CD4-positive, alpha-beta T cell (primary cell): Measurements from ENCODE around the gene NCAPD2. TPM values are rescaled to one million over a fixed set of nuclear protein-coding genes. Genes with fewer than 3 reads are reported as not detected.
"Not testable (repeated sequence)": the region's sequence is repeated elsewhere in the genome, so short reads cannot be mapped to it uniquely, and the experiment has no call there.

Experiments used
- ATAC-seq: fragments of 200-7000 bp; cut with Tn5 transposase; one replicate; pipeline ENCODE4 v1.10.0; 2022; ENCODE audit warnings: mild to moderate bottlenecking; ENCODE audit not compliant: poor library complexity
- CTCF ChIA-PET: fragments of 350-600 bp; sonication (Branson Sonifier 250); formaldehyde crosslinking; loops from one replicate; lab custom pipeline; 2021; ENCODE audit warnings: antibody characterized with exemption, inconsistent platforms; lab: Charles Lee
- POLR2A ChIA-PET: fragments of 350-600 bp; sonication (Branson Sonifier 250); formaldehyde crosslinking; loops from one replicate; lab custom pipeline; 2021; ENCODE audit warnings: antibody characterized with exemption, inconsistent platforms; lab: Charles Lee
- DNase-seq, 14 experiments: peaks; one replicate each; pipeline ENCODE4 v3.0.0-alpha.2; 2013 to 2020; ENCODE audit warnings: mixed read lengths in 2 of 14
- H3K27ac ChIP-seq, 2 donors: one replicate each; pipeline versions ENCODE4 v1.5.1 to v1.7.0; 2013; ENCODE audit warnings: low read length in 2 of 2, low read depth in 1 of 2, mild to moderate bottlenecking in 1 of 2
- H3K27me3 ChIP-seq, 2 experiments: 1 replicate in 1 of 2; 2 replicates in 1 of 2; pipeline versions ENCODE4 v1.6.1 to v1.7.0; 2013; ENCODE audit warnings: low read length in 2 of 2, control low read depth in 1 of 2, mild to moderate bottlenecking in 1 of 2, moderate library complexity in 1 of 2; ENCODE audit not compliant: insufficient read depth in 2 of 2, control insufficient read depth in 1 of 2
- H3K36me3 ChIP-seq: one replicate; pipeline ENCODE4 v1.6.1; 2013; ENCODE audit warnings: low read length, control low read depth; ENCODE audit not compliant: insufficient read depth
- H3K4me1 ChIP-seq: one replicate; pipeline ENCODE4 v1.6.1; 2013; ENCODE audit warnings: low read length, control low read depth; ENCODE audit not compliant: insufficient read depth
- H3K4me3 ChIP-seq: one replicate; pipeline ENCODE4 v1.5.1; 2013; ENCODE audit warnings: mild to moderate bottlenecking, low read length, moderate library complexity
- H3K9me3 ChIP-seq, 2 experiments: 1 replicate in 1 of 2; 2 replicates in 1 of 2; pipeline versions ENCODE4 v1.6.1 to v1.7.0; 2013; ENCODE audit warnings: low read length in 2 of 2, mild to moderate bottlenecking in 2 of 2, control low read depth in 1 of 2, moderate library complexity in 1 of 2; ENCODE audit not compliant: control insufficient read depth in 1 of 2, insufficient read depth in 1 of 2
- H3K27ac Mint-ChIP-seq: one replicate; pipeline ENCODE4 v1.8.0; 2020; ENCODE audit warnings: mixed read lengths
- H3K27me3 Mint-ChIP-seq: one replicate; pipeline ENCODE4 v1.8.0; 2021; ENCODE audit warnings: mixed read lengths
- H3K36me3 Mint-ChIP-seq: one replicate; pipeline ENCODE4 v1.8.0; 2021; ENCODE audit warnings: low read depth, mixed read lengths
- H3K4me1 Mint-ChIP-seq: one replicate; pipeline ENCODE4 v1.8.0; 2021; ENCODE audit warnings: low read depth, mixed read lengths
- H3K4me3 Mint-ChIP-seq: one replicate; pipeline ENCODE4 v1.8.0; 2020; ENCODE audit warnings: mild to moderate bottlenecking, mixed read lengths
- H3K9me3 Mint-ChIP-seq: one replicate; pipeline ENCODE4 v1.8.0; 2020; ENCODE audit warnings: mixed read lengths
- intact Hi-C, 2 experiments: fragments of 100-400 bp; cut with DNase I in 1 of 2; cut with micrococcal nuclease in 1 of 2; formaldehyde crosslinking; loops; one replicate each; pipeline versions ENCODE4 v1.15.1 to v1.9.0; 2023 to 2025; cut with DNase I, micrococcal nuclease
- total RNA-seq, 174 experiments: library from RNA in 2 of 174; stranded (reverse) in 2 of 174; gene quantifications; one replicate each; pipeline ENCODE4 v1.2.3 and lab custom pipeline; 2021 to 2026
- TF ChIP-seq, protein P1 (sequence below): fragments of 200-600 bp; IDR thresholded peaks from one replicate; pipeline ENCODE4 v1.8.0; 2022; ENCODE audit warnings: antibody characterized with exemption, mild to moderate bottlenecking

Gene NCAPD2
- total RNA-seq, 2 experiments from 2014 or later, result 13.7 to 14.9 TPM

DNA sequence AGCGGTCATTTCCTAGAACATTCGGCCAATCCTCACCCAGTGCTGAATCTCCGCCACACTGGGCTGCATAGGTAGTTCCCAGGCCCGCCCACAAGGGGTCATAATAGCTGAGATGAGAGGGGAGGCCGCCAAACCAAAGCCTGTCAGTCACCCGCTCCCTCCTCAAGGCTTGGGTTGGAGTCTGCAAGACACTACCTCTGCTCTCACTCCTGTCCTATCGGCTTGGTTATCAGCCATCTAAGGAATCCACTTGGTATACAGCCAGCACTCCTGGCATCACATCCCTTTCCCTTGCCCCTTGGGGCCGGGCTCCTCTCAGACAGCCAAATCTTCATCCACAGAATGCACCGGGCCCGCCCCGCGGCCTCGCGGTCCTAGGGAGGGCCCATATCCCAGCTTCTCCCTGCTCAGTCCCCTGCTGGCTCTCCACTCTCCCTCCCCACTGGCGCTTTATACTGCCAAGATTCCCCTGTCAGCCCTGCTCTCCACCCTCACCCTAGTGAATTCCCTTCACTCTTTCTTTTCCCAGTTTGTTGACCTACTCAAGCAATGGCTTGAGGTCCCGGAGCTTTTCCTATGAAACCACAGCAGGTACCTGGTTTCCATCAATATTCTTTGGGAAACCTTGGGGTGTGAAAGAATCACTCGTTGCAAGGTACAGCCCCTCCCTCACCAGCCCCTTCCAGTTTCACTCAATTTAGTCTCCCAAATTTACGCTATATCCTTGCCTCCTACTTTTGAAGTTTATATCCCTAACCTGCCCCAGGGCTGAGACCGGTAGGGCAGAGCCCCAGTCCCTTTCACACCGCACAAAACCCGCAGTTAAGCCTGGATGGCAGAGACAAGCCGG, 60.5 kb downstream of the NCAPD2 start:
- H3K4me1 ChIP-seq, result peaks cover 83% of the 10 kb centered on the region
- peak overlapping the region; percentile 74 for H3K4me3 ChIP-seq
- H3K36me3 ChIP-seq, result peaks cover 50% of the 10 kb centered on the region
- no peaks in the 10 kb centered on the region for H3K27me3 ChIP-seq
- Mint-ChIP-seq H3K27ac (peak overlapping the region; percentile 57), H3K4me1 (peaks cover 43% of the 10 kb centered on the region), H3K36me3 (peaks cover 50% of the 10 kb centered on the region), H3K4me3 (peak overlapping the region; percentile 88), H3K9me3 (no peaks in the 10 kb centered on the region), H3K27me3 (no peaks in the 10 kb centered on the region)
- POLR2A ChIA-PET, result interaction anchor here (0.6 to 1.6 kb wide), 5 partner anchors 16 to 99 kb away, joined by 3 to 5 read pairs (median 3); partner anchors contain the start of gene VAMP1
- peak; percentile 55 for ATAC-seq
- CTCF ChIA-PET, result interaction anchor here (0.7 to 2.8 kb wide), 13 partner anchors 9 to 383 kb away, joined by 3 to 9 read pairs (median 4); partner anchors contain the start of genes GAPDH and NOP2
- TF ChIP-seq, protein P1, sequence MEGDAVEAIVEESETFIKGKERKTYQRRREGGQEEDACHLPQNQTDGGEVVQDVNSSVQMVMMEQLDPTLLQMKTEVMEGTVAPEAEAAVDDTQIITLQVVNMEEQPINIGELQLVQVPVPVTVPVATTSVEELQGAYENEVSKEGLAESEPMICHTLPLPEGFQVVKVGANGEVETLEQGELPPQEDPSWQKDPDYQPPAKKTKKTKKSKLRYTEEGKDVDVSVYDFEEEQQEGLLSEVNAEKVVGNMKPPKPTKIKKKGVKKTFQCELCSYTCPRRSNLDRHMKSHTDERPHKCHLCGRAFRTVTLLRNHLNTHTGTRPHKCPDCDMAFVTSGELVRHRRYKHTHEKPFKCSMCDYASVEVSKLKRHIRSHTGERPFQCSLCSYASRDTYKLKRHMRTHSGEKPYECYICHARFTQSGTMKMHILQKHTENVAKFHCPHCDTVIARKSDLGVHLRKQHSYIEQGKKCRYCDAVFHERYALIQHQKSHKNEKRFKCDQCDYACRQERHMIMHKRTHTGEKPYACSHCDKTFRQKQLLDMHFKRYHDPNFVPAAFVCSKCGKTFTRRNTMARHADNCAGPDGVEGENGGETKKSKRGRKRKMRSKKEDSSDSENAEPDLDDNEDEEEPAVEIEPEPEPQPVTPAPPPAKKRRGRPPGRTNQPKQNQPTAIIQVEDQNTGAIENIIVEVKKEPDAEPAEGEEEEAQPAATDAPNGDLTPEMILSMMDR, result peak; percentile 65
- H3K27ac ChIP-seq, result no peak overlapping the region
- DNase-seq, result peak; percentile 53 to 83 (median 65)
- intact Hi-C loops, result loop anchor here (5.0 kb wide), 1 partner anchor 132 kb away; no protein-coding TSS in a partner anchor
- H3K9me3 ChIP-seq, result no peaks in the 10 kb centered on the region

DNA sequence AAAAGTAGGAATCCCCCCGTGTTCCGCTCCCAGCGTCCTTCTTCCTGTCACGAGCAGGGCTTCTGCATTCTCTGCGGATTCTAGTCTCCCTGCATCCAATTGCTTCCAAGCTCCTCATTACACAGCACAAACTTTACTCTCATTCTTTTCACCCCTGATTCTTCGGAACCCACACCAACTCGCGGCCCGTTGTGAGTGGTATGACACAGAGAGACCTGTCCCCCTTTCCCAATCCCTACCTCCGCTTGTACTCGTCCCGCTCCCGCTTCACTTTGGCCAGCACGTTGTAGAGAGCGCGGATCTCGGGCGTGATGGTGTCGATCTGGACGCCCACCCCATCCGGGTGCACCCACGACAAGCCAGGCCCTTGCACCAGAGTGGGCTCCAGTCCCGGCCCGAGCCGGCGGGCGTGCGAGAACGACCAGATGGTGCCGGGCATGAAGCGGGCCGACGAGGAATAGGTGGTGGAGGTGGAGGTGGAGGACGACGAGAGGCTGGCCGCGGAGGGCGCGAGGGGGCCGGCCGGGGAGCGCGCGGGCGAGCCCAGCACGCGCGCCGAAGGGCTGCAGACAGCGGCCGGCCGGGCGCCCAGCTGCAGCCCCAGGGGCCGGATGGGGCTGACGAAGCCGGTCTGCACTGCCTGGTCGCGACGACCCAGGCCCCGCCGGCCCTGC, 61.3 kb downstream of the NCAPD2 start:
- POLR2A ChIA-PET, result interaction anchor here (2.0 kb wide), 1 partner anchor 13 kb away, joined by 8 read pairs; the partner anchor contains the start of gene NOP2

DNA sequence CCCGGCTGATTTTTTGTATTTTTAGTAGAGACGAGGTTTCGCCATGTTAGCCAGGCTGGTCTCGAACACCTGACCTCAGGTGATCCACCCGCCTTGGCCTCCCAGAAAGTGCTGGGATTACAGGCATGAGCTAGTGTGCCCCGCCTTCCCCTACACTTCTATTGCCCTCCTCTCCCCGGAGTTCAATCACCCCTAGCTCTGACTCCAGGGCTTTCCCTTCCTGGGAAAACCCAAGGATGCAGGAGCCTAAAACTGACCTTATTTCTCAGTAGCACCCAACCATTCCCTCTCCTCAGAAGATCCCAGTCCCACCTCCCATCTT, 62.6 kb downstream of the NCAPD2 start:
- H3K27ac Mint-ChIP-seq, result peak overlapping the region; percentile 44
- H3K27me3 ChIP-seq, DNase-seq, H3K9me3 Mint-ChIP-seq, H3K9me3 ChIP-seq, ATAC-seq, H3K27me3 Mint-ChIP-seq: not testable (repeated sequence)
- H3K4me1 Mint-ChIP-seq, result peaks cover 43% of the 10 kb centered on the region
- peaks cover 67% of the 10 kb centered on the region for H3K36me3 Mint-ChIP-seq
- Histone ChIP-seq H3K4me1 (peaks cover 63% of the 10 kb centered on the region), H3K4me3 (peak overlapping the region; percentile 74), H3K36me3 (peaks cover 50% of the 10 kb centered on the region), H3K27ac (peak overlapping the region in 1 of 2 donors; percentile 16)
- ChIA-PET POLR2A (interaction anchor here (1.2 to 2.0 kb wide), 3 partner anchors 11 to 104 kb away, joined by 3 to 8 read pairs (median 3); partner anchors contain the start of genes NOP2, TAPBPL and VAMP1), CTCF (interaction anchor here (1.0 kb wide), 1 partner anchor 14 kb away, joined by 3 read pairs; no protein-coding TSS in a partner anchor)
- intact Hi-C loops, result loop anchor here (5.0 kb wide), 1 partner anchor 134 kb away; no protein-coding TSS in a partner anchor
- H3K4me3 Mint-ChIP-seq, result peak overlapping the region; percentile 96

More for the DNA sequence above, 61.3 kb downstream of the NCAPD2 start:
- peak overlapping the region; percentile 74 for H3K4me3 ChIP-seq
- no peak overlapping the region for H3K27ac ChIP-seq
- no peaks in the 10 kb centered on the region for H3K27me3 Mint-ChIP-seq
- H3K4me3 Mint-ChIP-seq, result peak overlapping the region; percentile 96
- no peaks in the 10 kb centered on the region for H3K27me3 ChIP-seq
- no peaks in the 10 kb centered on the region for H3K9me3 Mint-ChIP-seq
- intact Hi-C loops, result loop anchor here (5.0 kb wide), 1 partner anchor 133 kb away; no protein-coding TSS in a partner anchor
- CTCF ChIA-PET, result interaction anchor here (1.4 to 2.8 kb wide), 4 partner anchors 13 to 383 kb away, joined by 3 to 7 read pairs (median 4); partner anchors contain the start of gene NOP2
- DNase-seq, result peak in 1 of 14 experiments; percentile 35
- H3K4me1 Mint-ChIP-seq, result peaks cover 43% of the 10 kb centered on the region
- peak overlapping the region; percentile 57 for H3K27ac Mint-ChIP-seq
- no peak for ATAC-seq
- TF ChIP-seq, protein P1, result no peak
- H3K4me1 ChIP-seq, result peaks cover 76% of the 10 kb centered on the region
- H3K36me3 Mint-ChIP-seq, result peaks cover 57% of the 10 kb centered on the region
- no peaks in the 10 kb centered on the region for H3K9me3 ChIP-seq
- H3K36me3 ChIP-seq, result peaks cover 50% of the 10 kb centered on the region
